ENCODE data around the gene NUAK1. TPM values are rescaled to one million over a fixed set of nuclear protein-coding genes. Genes with fewer than 3 reads are reported as not detected.
A peak's percentile ranks its signal among the peaks of the same experiment; 100 is the strongest.

The NUAK1 gene
- total RNA-seq, 1 donor from 2014 or later, result 23.4 TPM

GRCh38 chr12:106110626-106111300 lies 28.0 kb downstream of the NUAK1 start:
- Mint-ChIP-seq H3K27me3 (ENCODE audit: low read depth) (no peaks in the 10 kb centered on the region), H3K27ac (peak overlapping the region; percentile 66), H3K4me3 (no peak overlapping the region), H3K4me1 (peaks cover 81% of the 10 kb centered on the region), H3K9me3 (no peaks in the 10 kb centered on the region), H3K36me3 (no peaks in the 10 kb centered on the region)
- TF ChIP-seq, protein P1, sequence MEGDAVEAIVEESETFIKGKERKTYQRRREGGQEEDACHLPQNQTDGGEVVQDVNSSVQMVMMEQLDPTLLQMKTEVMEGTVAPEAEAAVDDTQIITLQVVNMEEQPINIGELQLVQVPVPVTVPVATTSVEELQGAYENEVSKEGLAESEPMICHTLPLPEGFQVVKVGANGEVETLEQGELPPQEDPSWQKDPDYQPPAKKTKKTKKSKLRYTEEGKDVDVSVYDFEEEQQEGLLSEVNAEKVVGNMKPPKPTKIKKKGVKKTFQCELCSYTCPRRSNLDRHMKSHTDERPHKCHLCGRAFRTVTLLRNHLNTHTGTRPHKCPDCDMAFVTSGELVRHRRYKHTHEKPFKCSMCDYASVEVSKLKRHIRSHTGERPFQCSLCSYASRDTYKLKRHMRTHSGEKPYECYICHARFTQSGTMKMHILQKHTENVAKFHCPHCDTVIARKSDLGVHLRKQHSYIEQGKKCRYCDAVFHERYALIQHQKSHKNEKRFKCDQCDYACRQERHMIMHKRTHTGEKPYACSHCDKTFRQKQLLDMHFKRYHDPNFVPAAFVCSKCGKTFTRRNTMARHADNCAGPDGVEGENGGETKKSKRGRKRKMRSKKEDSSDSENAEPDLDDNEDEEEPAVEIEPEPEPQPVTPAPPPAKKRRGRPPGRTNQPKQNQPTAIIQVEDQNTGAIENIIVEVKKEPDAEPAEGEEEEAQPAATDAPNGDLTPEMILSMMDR (IDR thresholded peaks at IDR 0.05; ENCODE audit: unreplicated experiment), result no peak
- DNase-seq (ENCODE audit: low spot score in 2 of 2, unreplicated experiment in 2 of 2), result no peak

- no peaks in the 10 kb centered on the region for H3K27me3 Mint-ChIP-seq (ENCODE audit: low read depth)
- peaks cover 77% of the 10 kb centered on the region for H3K4me1 Mint-ChIP-seq
- no peaks in the 10 kb centered on the region for H3K9me3 Mint-ChIP-seq
- TF ChIP-seq, protein P1 (IDR thresholded peaks at IDR 0.05; ENCODE audit: unreplicated experiment), result no peak
- no peaks in the 10 kb centered on the region for H3K36me3 Mint-ChIP-seq
- H3K4me3 Mint-ChIP-seq, result no peak overlapping the region
- DNase-seq (ENCODE audit: low spot score in 2 of 2, unreplicated experiment in 2 of 2), result no peak
- H3K27ac Mint-ChIP-seq, result peak overlapping the region; percentile 96
These were observed 29.4 kb downstream of the NUAK1 start for GRCh38 chr12:106109168-106109910.

DNA sequence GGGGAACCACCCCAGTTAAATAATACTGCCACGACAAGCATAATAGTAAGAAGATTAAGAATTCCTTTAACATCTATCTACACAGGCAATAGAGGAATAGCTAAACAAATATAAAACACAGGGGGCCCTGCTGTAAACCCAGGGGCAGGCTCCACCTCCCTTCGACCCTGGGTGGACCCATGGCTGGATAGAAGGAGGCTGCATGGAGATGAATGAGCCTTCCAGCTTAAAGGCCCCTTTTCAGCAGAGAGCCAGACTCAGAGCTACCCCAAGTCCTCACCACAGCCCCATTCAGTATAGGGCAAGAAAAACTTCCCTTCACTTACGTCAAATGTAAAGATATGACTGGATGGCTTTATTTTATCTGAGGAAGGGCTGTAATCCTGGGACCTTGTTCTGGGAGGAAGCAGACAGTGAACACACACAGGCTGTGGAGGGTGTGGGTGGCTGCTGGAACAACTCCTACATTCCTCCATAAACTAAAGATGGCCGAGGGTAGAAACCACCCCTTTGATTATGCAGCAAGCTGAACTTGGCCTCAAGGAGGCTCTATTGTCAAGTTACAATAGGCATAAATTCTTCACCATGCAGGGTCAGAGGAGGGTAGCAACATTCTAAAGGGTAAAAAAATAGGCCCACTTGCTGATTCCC lies 30.4 kb downstream of the NUAK1 start:
- Mint-ChIP-seq H3K36me3 (peaks cover 3% of the 10 kb centered on the region), H3K4me1 (peaks cover 71% of the 10 kb centered on the region), H3K9me3 (no peaks in the 10 kb centered on the region), H3K4me3 (peak overlapping the region; percentile 17), H3K27me3 (ENCODE audit: low read depth) (no peaks in the 10 kb centered on the region), H3K27ac (peak overlapping the region; percentile 96)
- TF ChIP-seq, protein P1 (IDR thresholded peaks at IDR 0.05; ENCODE audit: unreplicated experiment), result no peak
- no peak for DNase-seq (ENCODE audit: low spot score in 2 of 2, unreplicated experiment in 2 of 2)

GRCh38 chr12:106107566-106107965 lies 31.2 kb downstream of the NUAK1 start:
- TF ChIP-seq, protein P1 (IDR thresholded peaks at IDR 0.05; ENCODE audit: unreplicated experiment), result no peak
- Mint-ChIP-seq H3K27ac (peak overlapping the region; percentile 96), H3K36me3 (peaks cover 9% of the 10 kb centered on the region), H3K4me1 (peaks cover 66% of the 10 kb centered on the region), H3K9me3 (no peaks in the 10 kb centered on the region), H3K4me3 (peak overlapping the region; percentile 18), H3K27me3 (ENCODE audit: low read depth) (no peaks in the 10 kb centered on the region)
- DNase-seq (ENCODE audit: low spot score in 2 of 2, unreplicated experiment in 2 of 2), result no peak

DNA sequence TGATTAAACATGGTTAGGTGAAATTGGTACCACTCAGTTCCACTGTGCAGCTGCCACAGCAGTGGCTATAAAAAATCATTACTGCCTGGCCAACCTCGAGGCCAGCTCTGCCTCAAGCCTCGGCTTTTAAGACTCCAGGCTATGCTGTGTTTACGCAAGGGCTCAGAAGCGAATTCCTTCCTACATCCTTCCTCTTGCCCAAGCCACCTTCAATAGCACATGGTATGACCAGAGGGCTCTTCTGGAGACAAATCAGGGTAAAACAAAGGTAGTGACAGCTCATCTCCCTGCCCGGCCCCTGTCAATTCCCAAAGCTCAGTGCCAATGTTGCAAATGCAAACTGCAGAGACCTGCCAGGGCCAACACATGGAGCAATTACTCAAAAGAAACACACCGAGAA lies 31.9 kb downstream of the NUAK1 start:
- Mint-ChIP-seq H3K27me3 (ENCODE audit: low read depth) (no peaks in the 10 kb centered on the region), H3K27ac (peak overlapping the region; percentile 96), H3K4me1 (peaks cover 62% of the 10 kb centered on the region), H3K36me3 (peaks cover 12% of the 10 kb centered on the region), H3K4me3 (no peak overlapping the region), H3K9me3 (no peaks in the 10 kb centered on the region)
- TF ChIP-seq, protein P1 (IDR thresholded peaks at IDR 0.05; ENCODE audit: unreplicated experiment), result no peak
- DNase-seq (ENCODE audit: low spot score in 2 of 2, unreplicated experiment in 2 of 2), result no peak
